K562 (cell line): ENCODE data around the gene TNFAIP8L2. TPM values are rescaled to one million over a fixed set of nuclear protein-coding genes. Genes with fewer than 3 reads are reported as not detected.
A peak's percentile ranks its signal among the peaks of the same experiment; 100 is the strongest.

Experiments
- ATF7 ChIP-seq: fragments of 450-650 bp; IDR thresholded peaks from 2 replicates; pipeline ENCODE4 v1.7.1; 2014; ENCODE audit warnings: mild to moderate bottlenecking, moderate library complexity
- CUX1 ChIP-seq: fragments of 200-800 bp; sonication (Bioruptor generic); IDR thresholded peaks from 2 replicates; pipeline ENCODE4 v1.6.1; 2016; ENCODE audit warnings: missing genetic modification characterization, missing compliant biosample characterization
- EWSR1 ChIP-seq: fragments of 450-650 bp; IDR thresholded peaks from 2 replicates; pipeline ENCODE4 v1.6.1; 2018; ENCODE audit warnings: borderline replicate concordance, mild to moderate bottlenecking, low read depth, moderate library complexity; ENCODE audit not compliant: partially characterized antibody
- HMGN3 ChIP-seq: IDR thresholded peaks from 2 replicates; pipeline ENCODE4 v1.6.1; 2011; ENCODE audit warnings: borderline replicate concordance, low read depth, mild to moderate bottlenecking, mixed read lengths, low read length; ENCODE audit not compliant: insufficient read length; ENCODE audit errors: extremely low read depth
- MCM7 ChIP-seq, 2 experiments: fragments of 450-650 bp; IDR thresholded peaks; 2 replicates each; pipeline ENCODE4 v1.6.1; 2016 to 2018
- MTF1 ChIP-seq: fragments of 250-450 bp; sonication (Bioruptor Pico); IDR thresholded peaks from 2 replicates; pipeline ENCODE4 v1.9.0; 2021; ENCODE audit warnings: moderate library complexity, mild to moderate bottlenecking, inconsistent platforms, borderline replicate concordance
- NCOA2 ChIP-seq, 2 experiments: fragments of 450-650 bp; IDR thresholded peaks; 2 replicates each; pipeline ENCODE4 v1.6.1; 2018; ENCODE audit warnings: mild to moderate bottlenecking in 2 of 2, moderate library complexity in 1 of 2; ENCODE audit not compliant: partially characterized antibody in 2 of 2
- PHTF2 ChIP-seq: fragments of 250-450 bp; sonication (Bioruptor Pico); IDR thresholded peaks from 2 replicates; pipeline ENCODE4 v1.5.0; 2021; ENCODE audit warnings: mild to moderate bottlenecking
- RBM25 ChIP-seq: fragments of 200-400 bp; formaldehyde crosslinking; IDR thresholded peaks from 2 replicates; pipeline ENCODE4 v1.6.1; 2018; ENCODE audit warnings: low read length, low read depth, moderate library complexity; ENCODE audit not compliant: severe bottlenecking
- STAT6 ChIP-seq: sonication (generic); formaldehyde crosslinking; IDR thresholded peaks from 2 replicates; pipeline ENCODE4 v1.8.1; 2023; ENCODE audit warnings: mild to moderate bottlenecking, missing genetic modification reagents
- TOE1 ChIP-seq, 2 experiments: fragments of 450-650 bp in 1 of 2; sonication (generic) in 1 of 2; formaldehyde crosslinking in 1 of 2; IDR thresholded peaks; 2 replicates each; pipeline versions ENCODE4 v1.7.1 to v1.8.0; 2016 to 2022; ENCODE audit warnings: borderline replicate concordance in 2 of 2, mild to moderate bottlenecking in 2 of 2, antibody characterized with exemption in 1 of 2, inconsistent platforms in 1 of 2, low read depth in 1 of 2, missing genetic modification reagents in 1 of 2, moderate library complexity in 1 of 2
- ZBTB2 ChIP-seq: fragments of 450-650 bp; IDR thresholded peaks from 2 replicates; pipeline ENCODE4 v1.6.1; 2016; ENCODE audit warnings: antibody characterized with exemption
- ZBTB33 ChIP-seq: sonication (generic); formaldehyde crosslinking; IDR thresholded peaks from 2 replicates; pipeline ENCODE4 v1.8.1; 2023; ENCODE audit warnings: mild to moderate bottlenecking, missing genetic modification reagents
- ZNF41 ChIP-seq: fragments of 250-450 bp; sonication (Bioruptor Pico); conservative IDR thresholded peaks from 2 replicates; pipeline ENCODE4 v1.4.0; 2020; ENCODE audit warnings: mild to moderate bottlenecking
- polyA plus RNA-seq, 8 experiments: library from polyadenylated mRNA; depleted of rRNA in 4 of 8; stranded (reverse) in 5 of 8; unstranded in 3 of 8; fragments of >200 nt; fragmentation: Nextera tagmentation in 2 of 8; fragmentation: Illumina TruSeq in 1 of 8; extraction: Ambion mirVana in 2 of 8; extraction: Trizol in 1 of 8; gene quantifications; 2 replicates each; pipeline versions ENCODE4 v1.2.1 to v1.2.3, GENCODE V29; 2011 to 2014; ENCODE audit warnings: inconsistent platforms in 1 of 8, missing spikeins in 1 of 8
- total RNA-seq, 7 experiments: library from RNA; depleted of rRNA in 6 of 7; stranded (reverse); fragments of >200 nt in 6 of 7; fragmentation: Illumina TruSeq in 2 of 7; extraction: Trizol in 2 of 7; gene quantifications; 2 replicates each; pipeline versions ENCODE4 v1.2.1 to v1.2.3, GENCODE V29; 2011 to 2021; ENCODE audit warnings: low replicate concordance in 1 of 7

TNFAIP8L2 gene
- total and polyA plus RNA-seq, 9 of the 15 experiments (the other 6 are each of a cell fraction or from before 2014, with no cell fraction given): 0.05 to 1.7 (median 0.52) TPM

GRCh38 chr1:151189637-151190445, 33.4 kb downstream of the TNFAIP8L2 start, which contains the start of gene VPS72 (continued):
- TF ChIP-seq CUX1 (CRISPR knock-in tag): no peak
- no peak for TF ChIP-seq PHTF2 (CRISPR knock-in tag)
- no peak for TF ChIP-seq MTF1 (CRISPR knock-in tag)
- peak; percentile 92 for TF ChIP-seq TOE1 (IDR thresholded peaks at IDR 0.05; ENCODE audit: borderline replicate concordance)
- TF ChIP-seq TOE1 (CRISPR knock-in tag; IDR thresholded peaks at IDR 0.05; ENCODE audit: borderline replicate concordance, low read depth): no peak
- TF ChIP-seq HMGN3: peak; percentile 69
- TF ChIP-seq MCM7 (IDR thresholded peaks at IDR 0.05): no peak
- no peak for TF ChIP-seq STAT6 (CRISPR knock-in tag)
- no peak for TF ChIP-seq EWSR1
- peak; percentile 53; the same call in 1 of the 2 replicates for TF ChIP-seq ZBTB33
- TF ChIP-seq NCOA2 (IDR thresholded peaks at IDR 0.05; ENCODE audit: partially characterized antibody in 2 of 2): no peak
- no peak for TF ChIP-seq RBM25
- TF ChIP-seq ZBTB2: 0 out of 2 replicates have a peak, but pooled peaks have one; percentile 24
- TF ChIP-seq ATF7: peak; percentile 75
- no peak for TF ChIP-seq ZNF41 (CRISPR knock-in tag)
